Fibroblast of skin of abdomen (primary cell): Measurements from ENCODE around the gene JTB.

ENCODE experiments used
- DNase-seq: peaks from one replicate; pipeline ENCODE4 v3.0.0-alpha.2; 2013

JTB gene

DNA sequence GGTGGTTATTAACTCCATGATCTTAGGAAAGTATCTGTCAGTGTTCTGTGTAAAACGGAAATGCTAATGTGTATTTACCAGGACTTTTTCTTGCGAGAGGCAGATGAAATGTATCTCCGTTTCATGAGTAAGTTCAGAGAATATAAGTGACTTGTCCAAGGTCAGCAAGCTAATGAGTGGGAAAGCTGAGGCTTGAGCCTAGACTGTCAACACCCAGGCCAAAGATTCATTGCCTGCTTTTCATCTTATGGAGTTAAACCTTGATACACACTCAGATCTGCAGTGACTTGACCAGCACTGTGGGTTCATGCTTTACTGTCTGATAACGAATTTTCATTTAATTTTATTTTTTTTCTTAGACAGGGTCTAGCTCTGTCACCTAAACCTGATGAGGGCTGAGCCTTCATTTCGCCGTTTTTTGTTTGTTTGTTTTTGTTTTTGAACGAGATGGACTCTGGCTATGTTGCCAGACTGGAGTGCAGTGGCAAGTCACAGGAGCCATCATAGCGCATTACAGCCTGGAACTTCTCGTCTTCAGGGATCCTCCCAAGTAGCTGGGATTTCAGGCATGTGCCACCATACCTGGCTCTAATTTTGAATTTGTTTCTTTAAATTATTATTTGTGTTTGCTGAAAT is 918 bp upstream of the JTB start:
- no peak for DNase-seq

DNA sequence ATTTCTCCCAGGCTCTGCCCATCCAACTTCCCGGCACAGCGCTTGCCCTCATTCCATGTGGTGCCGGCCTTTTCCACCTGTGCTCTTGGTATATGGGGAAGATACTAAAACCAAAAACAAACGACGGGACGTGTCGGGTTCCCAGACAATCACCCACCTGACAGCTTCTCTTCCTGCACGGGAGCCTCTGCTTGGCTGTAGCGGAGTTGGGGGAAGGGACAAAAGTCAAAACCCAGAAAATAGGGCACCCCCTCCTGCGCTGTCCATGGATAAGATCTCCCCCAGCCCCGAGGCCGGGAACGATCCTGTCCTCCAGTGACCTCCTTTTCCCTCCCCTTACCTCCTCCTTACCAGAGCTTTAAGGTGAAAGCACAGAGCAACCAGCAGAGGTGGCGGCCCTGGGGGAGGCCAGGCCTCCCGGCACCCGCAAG is 640 bp downstream of the JTB start:
- DNase-seq: no peak

DNA sequence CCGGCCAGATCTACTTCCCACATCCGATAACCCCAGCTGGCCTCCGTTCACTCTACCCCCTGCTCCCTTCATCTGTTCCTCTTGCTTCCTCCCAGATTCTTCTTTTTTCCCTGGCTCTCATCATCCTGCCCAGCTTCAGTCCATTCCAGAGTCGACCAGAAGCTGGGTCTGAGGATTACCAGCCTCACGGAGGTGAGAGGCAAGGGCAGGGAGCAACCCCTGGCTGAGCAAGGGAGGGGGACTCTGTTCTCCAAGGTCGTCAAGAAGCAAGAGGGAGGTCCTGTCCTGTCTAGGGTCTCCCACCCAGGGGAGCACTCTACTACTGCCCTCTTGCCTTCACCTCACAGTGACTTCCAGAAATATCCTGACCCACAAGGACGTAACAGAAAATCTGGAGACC is 3.9 kb downstream of the JTB start:
- no peak for DNase-seq

DNA sequence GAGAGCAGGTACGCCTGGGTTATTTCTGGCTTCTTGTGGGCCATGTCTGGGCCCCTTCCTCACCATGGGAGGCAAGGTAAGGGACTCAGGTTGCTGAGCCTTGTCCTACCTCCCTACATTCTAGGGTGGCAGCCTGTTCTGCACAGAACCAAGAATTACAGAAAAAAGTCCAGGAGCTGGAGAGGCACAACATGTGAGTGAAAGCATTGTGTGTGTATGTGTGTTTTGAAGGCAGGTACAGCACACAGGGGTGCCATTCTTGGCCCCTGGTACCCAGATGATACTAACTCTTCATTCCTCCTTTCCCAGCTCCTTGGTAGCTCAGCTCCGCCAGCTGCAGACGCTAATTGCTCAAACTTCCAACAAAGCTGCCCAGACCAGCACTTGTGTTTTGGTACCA is 4.4 kb downstream of the JTB start:
- no peak for DNase-seq

DNA sequence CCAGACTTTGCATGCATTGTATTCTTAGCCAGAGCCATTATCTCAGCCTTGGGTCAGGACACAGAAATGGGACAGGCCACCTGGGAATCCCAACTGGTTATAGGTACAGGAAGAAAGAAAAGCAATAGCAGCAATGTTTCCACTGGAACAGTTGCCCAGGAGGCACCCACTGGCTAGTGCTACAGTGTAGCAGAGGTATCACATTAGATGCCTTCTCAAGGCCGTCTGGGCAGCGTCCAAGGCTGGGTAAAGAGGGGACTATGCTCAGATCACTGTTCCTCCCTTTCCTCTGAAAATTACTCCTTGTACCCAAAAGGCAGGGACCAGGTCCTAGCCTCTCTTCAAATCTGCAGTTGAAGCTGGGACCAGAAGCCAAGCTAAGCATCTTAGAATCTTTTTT is 7.1 kb downstream of the JTB start:
- DNase-seq: no peak

DNA sequence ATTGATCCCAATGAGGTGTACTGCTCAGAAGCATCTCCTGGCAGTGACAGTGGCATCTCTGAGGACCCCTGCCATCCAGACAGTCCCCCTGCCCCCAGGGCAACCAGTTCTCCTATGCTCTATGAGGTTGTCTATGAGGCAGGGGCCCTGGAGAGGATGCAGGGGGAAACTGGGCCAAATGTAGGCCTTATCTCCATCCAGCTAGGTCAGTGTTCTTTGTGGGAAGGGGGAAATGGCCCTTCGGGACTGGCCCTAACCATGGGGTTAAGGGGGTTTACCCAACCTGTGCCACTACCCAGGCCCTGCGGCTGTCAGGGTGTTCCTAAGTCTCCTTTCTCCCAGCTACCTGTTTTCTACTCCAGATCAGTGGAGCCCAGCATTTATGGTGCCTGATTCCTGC is 8.5 kb downstream of the JTB start:
- no peak for DNase-seq

DNA sequence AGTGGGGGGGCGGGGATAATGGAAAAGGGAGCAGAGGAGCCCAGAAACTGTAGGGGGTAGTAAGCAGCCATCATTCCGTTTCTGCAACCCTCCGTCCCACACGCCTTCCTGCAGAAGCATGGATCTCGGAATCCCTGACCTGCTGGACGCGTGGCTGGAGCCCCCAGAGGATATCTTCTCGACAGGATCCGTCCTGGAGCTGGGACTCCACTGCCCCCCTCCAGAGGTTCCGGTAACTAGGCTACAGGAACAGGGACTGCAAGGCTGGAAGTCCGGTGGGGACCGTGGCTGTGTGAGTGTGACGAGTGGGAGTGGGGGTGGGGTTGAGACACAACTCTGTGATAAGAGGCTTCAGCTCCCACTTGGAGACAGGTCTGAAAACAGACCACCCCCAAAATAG is 9.1 kb downstream of the JTB start:
- no peak for DNase-seq

DNA sequence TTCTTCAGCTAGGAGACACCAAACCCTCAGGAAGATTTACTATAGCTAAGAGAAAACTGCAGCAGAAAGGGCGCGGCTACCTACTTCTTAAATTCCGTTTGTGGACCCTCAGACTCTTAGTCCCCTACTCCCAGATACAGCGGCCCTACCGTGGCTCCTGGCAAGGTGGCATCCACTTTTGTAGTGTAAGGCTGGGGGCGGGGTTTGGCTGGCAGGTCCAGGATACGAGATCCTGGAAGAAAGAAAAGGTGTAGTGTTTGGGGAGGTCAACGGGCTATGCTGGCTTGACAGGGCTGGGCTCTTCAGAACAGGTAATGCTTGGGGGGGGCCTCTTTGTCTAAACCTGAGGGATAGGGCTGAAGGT is 9.5 kb downstream of the JTB start:
- DNase-seq: no peak

DNA sequence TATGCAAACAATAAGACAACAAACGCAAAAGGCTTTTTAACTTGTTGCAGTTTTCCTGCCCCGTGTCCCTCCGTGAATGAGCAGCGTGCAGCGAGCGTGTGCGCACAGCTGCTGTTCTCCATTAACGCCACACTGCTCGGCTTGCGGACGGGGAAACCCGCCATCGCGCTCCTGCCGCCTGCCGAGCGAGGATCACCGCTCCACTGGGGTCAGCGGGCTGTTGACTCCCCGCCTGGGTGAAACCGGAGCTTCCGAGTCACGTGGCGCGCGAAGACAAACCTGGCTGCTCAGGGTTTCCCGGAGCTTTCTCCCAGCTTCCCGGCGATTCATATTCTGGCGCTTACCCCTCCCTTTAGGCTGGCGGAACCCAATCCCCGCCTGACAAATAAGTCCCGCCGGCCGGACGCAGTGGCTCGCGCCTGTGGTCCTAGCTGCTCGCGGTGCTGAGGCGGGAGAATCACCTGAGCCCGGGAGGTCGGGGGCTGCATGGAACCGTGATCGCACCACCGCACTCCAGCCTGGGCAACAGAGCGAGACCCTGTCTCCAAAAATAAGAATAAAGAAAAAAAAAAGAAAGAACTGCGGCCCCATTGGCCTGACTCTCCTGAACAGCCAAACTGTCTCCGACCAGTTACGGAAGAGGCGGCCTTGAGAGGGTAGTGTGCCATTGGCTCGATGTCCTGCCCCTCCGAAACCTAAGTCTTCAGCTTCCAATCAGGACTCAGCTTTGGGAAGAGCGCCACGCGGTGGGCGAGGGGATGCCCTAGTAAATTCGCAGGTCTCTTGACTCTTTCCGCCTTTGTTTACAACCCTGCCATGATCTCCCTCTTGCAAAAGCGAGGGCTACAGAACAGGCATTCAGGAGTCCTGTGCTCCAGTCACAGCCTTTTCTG is 10.1 kb downstream of the JTB start, which contains the start of gene CREB3L4:
Gene CREB3L4 (plus strand): TSS at position 796 of the 893 bp plus-strand sequence. CDS start 624 bp downstream, outside the sequence.
- peak; percentile 97 for DNase-seq

DNA sequence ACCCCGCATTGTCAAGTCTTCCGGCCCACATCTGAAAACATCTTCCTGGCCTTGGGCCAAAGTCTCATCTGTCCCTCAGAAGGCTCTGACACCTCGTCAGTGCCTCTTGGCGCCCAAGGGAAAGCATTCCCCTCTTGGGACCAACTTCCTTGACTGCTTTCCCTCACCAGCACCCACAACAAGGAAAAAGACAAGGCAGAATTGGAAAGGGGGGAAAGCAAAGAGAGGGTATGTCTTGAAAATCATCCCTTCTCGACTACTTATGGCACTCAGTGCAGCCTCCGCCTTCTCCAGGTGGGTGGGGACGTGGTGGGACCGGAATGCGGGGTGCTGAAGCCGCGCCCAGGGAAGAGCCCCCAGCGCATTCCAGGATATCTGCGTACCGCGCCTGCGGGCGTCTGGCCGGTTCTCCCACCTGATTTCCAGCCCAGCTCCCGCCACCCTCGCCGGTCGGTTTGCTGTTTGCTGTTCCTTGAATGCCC is 13.6 kb downstream of the JTB start:
- DNase-seq: peak; percentile 39

DNA sequence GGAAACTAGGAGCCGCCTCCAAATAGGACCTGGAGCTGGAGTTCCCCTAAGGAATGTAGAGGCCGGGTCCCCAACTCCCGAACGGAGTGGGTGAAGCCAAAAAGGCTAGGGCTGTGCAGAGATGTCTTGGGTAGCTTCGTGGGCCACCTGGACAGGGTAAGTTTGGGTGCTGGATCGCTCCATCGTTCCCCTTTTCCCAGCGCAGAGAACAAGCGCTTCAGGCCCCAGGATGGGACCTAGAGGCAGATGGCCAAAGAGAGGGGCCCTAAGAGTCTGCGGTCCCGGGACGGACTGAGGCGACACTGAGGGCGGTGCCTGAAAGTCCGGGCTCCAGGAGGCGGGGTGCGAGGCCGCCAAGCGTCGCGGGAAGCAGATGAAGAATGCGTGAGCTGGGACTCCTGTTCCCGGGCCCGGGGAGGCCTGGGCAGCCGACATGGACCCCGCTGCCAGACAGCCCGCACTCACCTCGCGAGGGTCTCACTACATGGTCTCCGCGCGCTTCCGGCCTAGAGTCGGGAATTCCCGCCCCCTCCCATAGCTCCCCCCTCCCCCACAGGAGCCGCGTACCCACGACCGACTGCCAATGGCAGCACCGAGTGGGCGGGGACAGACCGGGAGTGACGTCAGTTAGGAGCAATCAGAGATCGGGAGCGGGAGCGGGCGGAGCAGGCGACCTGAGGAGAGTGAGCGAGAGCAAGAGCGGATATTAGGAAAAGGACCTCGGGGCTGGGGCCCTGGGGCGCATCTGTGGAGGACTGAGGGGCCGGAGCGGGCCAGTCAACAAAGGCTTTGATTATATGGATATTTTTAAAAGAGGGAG is 14.2 kb downstream of the JTB start, which contains the start of gene SLC39A1:
Gene SLC39A1 (minus strand): TSS at position 508 of the 820 bp plus-strand sequence. CDS start 822 bp downstream, outside the sequence.
- peak; percentile 96 for DNase-seq

DNA sequence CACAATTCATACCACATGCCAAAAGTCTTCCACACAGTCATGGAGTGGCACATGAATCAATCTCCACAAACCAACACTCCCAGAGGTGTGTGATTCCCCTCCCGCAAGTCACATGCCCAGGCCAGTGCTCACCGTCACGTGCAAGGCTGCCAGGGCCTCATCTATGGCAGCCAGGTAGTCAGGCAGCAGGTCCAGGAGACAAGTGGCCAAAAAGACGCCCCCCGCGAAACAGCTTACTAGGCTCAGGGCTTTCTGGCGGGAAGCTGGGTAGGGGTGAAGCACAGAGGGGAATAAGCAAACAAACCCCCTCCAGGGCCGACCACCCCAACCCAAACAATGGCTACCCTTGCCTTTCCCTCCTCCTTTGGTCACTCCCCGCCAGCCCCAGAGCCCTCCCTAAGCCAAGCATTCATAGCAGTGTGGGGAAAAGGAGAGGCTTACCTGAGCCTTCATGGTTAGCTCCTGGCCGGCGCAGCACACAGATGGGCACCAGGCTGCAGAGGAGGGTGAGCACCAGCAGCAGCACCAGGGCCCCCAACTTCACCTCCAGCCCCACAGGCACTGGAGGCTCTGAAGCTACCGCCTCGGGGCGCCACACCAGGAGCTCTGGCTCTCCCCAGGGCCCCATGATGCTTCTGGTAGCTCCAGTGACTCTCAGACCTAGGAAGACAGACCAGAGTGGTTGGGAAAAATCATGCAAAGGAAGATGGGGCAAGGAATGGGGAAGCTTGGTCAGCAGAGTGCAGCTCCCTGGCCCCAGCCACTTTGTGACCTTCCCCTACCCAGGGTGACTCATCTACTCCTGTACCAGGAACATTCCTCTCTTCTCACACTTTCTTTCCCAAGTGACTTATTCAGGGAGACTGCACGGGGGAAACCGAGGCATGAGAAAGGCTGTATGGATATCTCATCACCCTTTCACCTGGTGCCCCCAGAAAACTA is 15.1 kb downstream of the JTB start:
- DNase-seq: no peak

DNA sequence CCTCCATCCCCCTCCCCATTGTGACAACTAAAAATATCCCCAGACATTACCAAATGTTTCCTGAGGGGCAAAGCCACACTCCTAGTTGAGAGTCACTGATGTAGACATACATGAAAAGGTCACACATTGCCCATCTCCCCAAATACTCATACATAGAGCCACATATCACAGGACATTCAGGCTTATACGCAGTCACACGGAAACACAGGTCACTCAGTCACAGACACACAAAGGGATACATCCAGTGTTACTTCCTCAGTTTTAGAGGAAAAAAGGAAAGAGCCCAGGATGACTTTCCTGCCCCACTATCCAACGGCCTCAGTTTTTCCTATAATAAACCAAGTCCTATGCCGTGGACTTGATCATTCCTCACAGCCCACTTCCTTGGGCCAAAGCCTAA is 16.1 kb downstream of the JTB start:
- no peak for DNase-seq

DNA sequence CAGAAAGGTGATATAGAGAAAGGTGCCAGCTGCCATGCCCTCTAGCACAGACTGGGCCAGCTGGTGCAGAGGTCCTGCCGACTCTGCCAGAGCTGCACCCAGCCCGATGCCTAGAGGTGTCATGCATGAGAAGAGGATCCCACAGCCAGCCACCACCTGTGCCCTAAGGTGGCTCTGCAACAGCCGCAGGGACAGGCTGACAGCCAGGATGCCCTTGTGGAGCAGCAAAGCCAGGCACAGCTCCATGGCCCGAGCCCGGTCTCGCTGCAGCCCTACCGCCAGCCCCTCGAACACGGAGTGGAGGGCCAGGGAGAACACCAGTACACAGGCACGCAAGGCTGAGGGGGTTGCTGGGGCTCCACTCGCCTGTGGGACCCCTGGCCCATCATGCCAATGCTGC is 17.3 kb downstream of the JTB start:
- DNase-seq: no peak

DNA sequence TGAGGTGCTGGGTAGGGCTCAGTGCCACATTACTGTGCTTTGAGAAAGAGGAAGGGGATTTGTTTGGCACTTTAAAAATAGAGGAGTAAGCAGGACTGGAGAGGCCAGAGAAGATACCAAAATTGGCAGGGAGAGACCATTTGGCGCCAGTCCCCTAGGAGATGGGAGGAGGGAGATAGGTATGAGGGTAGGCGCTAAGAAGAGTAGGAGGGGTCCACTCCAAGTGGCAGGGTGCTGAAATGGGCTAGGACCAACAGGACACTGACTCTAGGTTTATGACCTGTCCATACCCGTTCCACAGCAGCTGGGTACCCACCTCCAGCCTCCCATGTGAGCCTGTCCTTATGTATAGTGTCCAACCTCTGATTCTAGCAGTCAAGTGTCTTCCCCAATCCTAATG is 18.0 kb downstream of the JTB start:
- DNase-seq: no peak

DNA sequence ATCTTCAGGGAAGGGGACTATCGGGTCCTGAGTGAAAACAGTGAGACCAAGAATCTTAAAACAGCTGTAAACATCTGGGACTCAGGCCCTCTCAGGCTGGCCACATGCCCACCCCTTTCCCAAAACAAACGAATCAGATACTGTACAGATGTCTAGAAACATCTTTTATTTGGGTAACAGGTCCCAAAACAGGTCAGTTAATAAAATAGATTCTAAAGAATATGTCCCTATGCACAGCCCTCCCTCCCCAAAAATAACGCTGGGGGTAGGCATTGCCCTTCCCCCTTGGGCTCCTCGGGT is 18.6 kb downstream of the JTB start:
- no peak for DNase-seq

DNA sequence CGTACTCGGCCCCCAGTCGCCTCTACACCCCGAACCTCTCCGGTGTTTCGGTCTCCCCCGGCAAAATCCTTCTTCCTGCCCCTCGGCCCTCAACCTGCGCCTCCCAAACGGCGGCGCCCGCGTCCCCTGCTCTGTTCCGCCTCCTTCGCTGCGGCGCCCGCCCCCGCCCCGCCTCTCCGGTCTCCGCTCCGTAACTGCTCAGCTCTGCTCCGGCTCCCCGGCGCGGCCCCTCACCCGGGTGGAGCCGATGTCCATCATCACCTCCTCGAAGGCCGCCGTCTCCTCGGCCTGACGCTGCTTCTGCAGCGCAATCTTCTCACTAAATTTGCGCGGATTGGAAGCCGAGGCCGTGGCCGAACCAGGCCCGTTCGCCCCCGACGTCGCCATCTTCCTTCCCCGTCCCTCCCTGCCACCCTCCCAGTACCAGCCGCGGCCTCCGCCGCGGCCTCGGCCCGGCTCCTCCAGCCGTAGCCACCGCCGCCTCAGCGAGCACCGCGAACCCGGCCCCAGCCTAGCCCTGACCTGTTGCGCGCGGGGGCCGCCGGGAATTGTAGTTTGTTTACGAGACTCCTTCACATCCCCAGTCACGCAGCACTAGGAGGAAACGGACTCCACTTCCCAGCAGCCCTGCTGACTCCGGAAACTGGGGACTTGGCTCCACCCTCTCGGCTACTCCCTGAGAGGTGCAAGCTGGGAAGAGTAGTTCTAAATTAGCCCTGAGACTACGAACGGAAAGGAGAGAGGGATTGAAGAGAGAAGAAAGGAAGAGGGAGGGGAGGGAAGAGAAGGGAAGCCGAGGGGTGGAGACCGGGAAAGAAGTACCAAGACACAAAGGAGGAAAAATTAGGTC is 19.1 kb downstream of the JTB start, which contains the start of gene CRTC2:
Gene CRTC2 (minus strand): TSS at position 502 of the 850 bp plus-strand sequence. CDS start 115 bp downstream, at position 387.
- peak; percentile 98 for DNase-seq

DNA sequence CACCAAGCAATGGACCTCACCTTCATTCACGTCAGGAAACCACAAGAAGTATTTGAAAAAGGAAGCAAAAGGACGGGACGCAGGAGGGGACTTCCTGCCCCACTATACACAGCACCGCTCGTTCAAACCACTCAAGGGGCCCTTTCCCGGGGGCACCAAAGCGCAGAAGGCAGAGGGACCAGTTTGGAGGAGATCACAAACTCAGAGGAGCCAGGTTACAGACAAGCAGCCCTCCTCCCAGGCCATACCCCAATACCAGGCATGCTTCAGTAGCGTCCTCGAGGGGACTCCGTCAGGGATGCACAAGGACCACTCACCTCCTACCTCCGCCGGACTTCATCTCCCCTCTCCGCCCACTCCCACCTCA is 19.7 kb downstream of the JTB start:
- DNase-seq: no peak

DNA sequence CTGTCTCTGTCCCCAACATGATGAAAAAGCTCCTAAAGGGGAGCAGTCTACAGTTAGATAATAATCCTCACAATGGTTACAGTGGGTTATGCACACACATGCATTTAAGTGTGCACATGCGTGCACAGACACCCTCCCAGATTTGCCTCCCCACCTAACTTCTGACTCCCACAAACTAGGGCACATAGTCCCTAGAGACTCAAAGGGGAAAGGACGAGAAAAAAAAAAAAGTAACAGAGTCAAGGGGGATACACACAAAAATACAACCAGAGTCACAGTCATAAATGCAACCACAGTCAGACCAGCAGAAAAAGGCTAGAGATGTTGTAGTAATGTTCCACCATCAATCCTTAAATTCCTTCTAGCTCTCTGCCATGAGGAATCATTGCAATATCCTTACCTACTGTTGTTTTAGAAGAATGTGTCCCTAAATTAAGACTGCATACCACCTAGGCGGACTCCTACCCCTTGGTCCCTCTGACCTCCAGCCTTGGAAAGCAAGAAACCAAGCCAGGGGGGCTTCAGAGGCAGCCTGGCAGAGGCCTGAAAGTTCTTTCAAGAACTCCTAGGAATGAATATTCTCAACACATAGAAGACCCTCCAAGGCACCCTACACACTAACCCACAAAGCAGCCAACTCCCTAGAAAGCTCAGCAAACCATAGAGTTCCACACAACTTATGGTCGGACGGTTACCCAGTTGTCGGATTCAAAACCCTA is 20.3 kb downstream of the JTB start:
- no peak for DNase-seq

DNA sequence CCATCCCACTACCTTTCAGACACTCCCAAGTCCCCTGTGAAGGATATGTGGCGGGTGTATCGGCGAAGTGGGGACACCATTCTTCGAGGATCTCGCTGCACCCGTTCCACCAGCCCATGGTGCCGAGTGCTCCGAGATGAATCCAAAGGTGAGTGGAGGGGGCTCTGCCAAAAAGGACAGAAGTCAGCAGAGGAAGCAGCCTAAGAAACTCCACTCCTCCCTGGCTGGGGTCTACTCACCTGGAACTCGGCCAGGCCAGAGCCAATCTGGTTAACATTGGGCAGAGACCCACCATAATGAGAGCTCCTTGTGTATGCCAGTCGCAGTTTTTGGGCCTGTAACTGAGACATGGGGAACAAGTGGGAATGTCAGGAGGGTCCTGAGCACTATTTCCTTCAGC is 22.6 kb downstream of the JTB start:
- no peak for DNase-seq
